Esophagus squamous epithelium (tissue), 4 donors: ENCODE measurements around the gene B9D1.

Source experiments
- POLR2A ChIP-seq, 4 donors: fragments of 450-650 bp; IDR thresholded peaks; one replicate each; pipeline ENCODE4 v1.6.1; 2017; ENCODE audit warnings: antibody characterized with exemption in 4 of 4, mild to moderate bottlenecking in 4 of 4, moderate library complexity in 3 of 4
- TF ChIP-seq, protein P1 (sequence below), 6 experiments: fragments of 450-650 bp in 4 of 6; fragments of 200-600 bp in 2 of 6; sonication (generic) in 2 of 6; IDR thresholded peaks; one replicate each; pipeline ENCODE4 v1.5.1; 2016 to 2019; ENCODE audit warnings: antibody characterized with exemption in 6 of 6, mild to moderate bottlenecking in 4 of 6, moderate library complexity in 4 of 6

DNA sequence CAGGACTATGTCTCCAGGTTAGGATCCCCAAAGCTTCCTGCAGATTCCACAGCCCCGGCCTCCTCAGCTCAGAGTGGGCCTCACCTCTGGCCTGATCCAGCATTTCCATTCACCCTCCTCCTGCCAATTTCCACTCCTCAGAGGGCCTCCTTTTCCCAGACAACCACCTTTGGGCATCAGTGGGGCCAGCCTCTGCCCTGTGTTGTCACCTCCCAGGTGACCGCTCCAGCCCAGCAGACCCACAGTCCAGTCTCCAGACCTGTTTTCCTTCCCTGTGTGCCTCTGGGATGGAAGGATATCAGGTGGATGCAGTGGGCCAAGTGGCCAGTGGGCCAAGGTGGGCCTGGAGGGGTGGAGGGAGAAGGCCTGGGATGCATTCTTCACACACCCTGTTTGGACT is 32.7 kb downstream of the B9D1 start:
- TF ChIP-seq, protein P1, sequence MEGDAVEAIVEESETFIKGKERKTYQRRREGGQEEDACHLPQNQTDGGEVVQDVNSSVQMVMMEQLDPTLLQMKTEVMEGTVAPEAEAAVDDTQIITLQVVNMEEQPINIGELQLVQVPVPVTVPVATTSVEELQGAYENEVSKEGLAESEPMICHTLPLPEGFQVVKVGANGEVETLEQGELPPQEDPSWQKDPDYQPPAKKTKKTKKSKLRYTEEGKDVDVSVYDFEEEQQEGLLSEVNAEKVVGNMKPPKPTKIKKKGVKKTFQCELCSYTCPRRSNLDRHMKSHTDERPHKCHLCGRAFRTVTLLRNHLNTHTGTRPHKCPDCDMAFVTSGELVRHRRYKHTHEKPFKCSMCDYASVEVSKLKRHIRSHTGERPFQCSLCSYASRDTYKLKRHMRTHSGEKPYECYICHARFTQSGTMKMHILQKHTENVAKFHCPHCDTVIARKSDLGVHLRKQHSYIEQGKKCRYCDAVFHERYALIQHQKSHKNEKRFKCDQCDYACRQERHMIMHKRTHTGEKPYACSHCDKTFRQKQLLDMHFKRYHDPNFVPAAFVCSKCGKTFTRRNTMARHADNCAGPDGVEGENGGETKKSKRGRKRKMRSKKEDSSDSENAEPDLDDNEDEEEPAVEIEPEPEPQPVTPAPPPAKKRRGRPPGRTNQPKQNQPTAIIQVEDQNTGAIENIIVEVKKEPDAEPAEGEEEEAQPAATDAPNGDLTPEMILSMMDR (IDR thresholded peaks at IDR 0.05), result no peak
- no peak for TF ChIP-seq POLR2A (IDR thresholded peaks at IDR 0.05)
